BLaER1 treated with 17β-estradiol and CSF1 and Interleukin-3, amounts not matched to agents 10 nM and 100 nM (cell line): Measurements from ENCODE around the gene LRWD1.
A peak's percentile ranks its signal among the peaks of the same experiment; 100 is the strongest.
"Not testable (repeated sequence)": the region's sequence is repeated elsewhere in the genome, so short reads cannot be mapped to it uniquely, and the experiment has no call there.

Experiments used
- H3K27ac ChIP-seq, 11 experiments: shearing (Covaris generic); formaldehyde crosslinking; 2 replicates each; pipeline ENCODE4 v1.8.1; 2022
- H3K27me3 ChIP-seq, 11 experiments: shearing (Covaris generic); formaldehyde crosslinking; 2 replicates each; pipeline ENCODE4 v1.8.1; 2022
- H3K36me3 ChIP-seq, 11 experiments: shearing (Covaris generic); formaldehyde crosslinking; 2 replicates each; pipeline ENCODE4 v1.8.1; 2022
- H3K4me1 ChIP-seq, 10 experiments: shearing (Covaris generic); formaldehyde crosslinking; 2 replicates each; pipeline ENCODE4 v1.8.1; 2022
- H3K4me2 ChIP-seq, 11 experiments: shearing (Covaris generic); formaldehyde crosslinking; 2 replicates each; pipeline ENCODE4 v1.8.1; 2022
- H3K4me3 ChIP-seq, 10 experiments: shearing (Covaris generic); formaldehyde crosslinking; 2 replicates each; pipeline ENCODE4 v1.8.1; 2022
- H3K9ac ChIP-seq, 11 experiments: shearing (Covaris generic); formaldehyde crosslinking; 2 replicates each; pipeline ENCODE4 v1.8.1; 2022
- H3K9me3 ChIP-seq, 11 experiments: shearing (Covaris generic); formaldehyde crosslinking; replicated peaks in 1 of 11; 2 replicates each; pipeline ENCODE4 v1.8.1; 2022
- H4K20me1 ChIP-seq, 11 experiments: shearing (Covaris generic); formaldehyde crosslinking; 2 replicates each; pipeline ENCODE4 v1.8.1; 2022

The LRWD1 gene

GRCh38 chr7:102494473-102495149 lies 29.8 kb downstream of the LRWD1 start:
- not testable (repeated sequence) for H3K27me3 ChIP-seq, H3K4me1 ChIP-seq, H3K4me2 ChIP-seq, H3K4me3 ChIP-seq, H3K36me3 ChIP-seq, H4K20me1 ChIP-seq, H3K9ac ChIP-seq, H3K9me3 ChIP-seq, H3K27ac ChIP-seq

DNA sequence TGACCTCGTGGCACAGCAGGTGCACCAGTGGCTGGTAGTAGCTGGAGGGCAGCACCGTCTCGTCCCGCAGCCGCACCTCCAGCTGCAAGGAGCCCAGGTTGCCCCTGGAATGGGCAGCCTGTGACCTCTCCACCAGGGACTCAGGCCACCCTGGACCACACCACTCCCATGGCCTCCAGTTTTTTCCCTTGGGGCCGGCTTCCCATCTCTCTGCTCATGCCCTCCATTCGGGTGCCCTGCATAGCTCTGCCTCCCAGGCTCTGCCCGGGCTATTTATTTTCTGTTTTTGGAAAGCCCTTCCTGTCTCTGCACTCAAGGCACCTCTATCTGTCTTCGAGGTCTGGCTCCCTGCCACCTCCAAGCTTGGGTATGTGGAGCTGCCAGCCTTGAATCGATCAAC lies 32.1 kb downstream of the LRWD1 start:
- H3K27ac ChIP-seq, H3K9me3 ChIP-seq, H3K4me2 ChIP-seq, H4K20me1 ChIP-seq, H3K9ac ChIP-seq, H3K36me3 ChIP-seq, H3K4me1 ChIP-seq, H3K4me3 ChIP-seq, H3K27me3 ChIP-seq: not testable (repeated sequence)

DNA sequence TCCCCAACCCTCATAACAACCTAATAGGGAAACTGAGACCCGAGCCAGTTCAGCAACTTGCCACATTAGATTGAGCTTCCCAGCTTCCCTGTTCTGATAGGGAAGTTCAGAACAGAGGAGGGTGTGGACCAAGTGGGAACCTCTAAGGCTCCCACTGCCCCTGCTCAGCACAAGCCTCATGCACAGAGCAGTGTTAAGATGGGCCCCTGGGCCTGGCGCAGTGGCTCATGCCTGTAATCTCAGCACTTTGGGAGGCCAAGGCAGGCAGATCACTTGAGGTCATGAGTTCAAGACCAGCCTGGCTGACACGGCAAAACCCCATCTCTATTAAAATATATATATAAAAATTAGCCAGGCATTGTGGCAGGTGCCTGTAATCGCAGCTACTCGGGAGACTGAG lies 32.5 kb downstream of the LRWD1 start:
- not testable (repeated sequence) for H3K4me1 ChIP-seq, H3K4me2 ChIP-seq, H3K36me3 ChIP-seq, H3K27ac ChIP-seq, H3K9ac ChIP-seq, H3K4me3 ChIP-seq, H3K27me3 ChIP-seq, H4K20me1 ChIP-seq, H3K9me3 ChIP-seq

DNA sequence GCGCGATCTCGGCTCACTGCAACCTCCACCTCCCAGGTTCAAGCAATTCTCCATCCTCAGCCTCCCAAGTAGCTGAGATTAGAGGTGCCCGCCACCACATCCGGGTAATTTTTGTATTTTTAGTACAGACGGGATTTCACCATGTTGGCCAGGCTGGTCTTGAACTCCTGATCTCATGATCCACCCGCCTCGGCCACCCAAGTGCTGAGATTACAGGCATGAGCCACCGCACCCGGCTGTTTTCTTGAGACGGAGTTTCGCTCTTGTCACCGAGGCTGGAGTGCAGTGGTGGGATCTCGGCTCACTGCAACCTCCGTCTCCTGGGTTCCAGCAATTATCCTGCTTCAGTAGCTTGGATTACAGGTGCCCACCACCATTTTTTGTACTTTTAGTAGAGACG lies 33.5 kb downstream of the LRWD1 start:
- not testable (repeated sequence) for H3K4me3 ChIP-seq, H3K4me1 ChIP-seq, H3K36me3 ChIP-seq

GRCh38 chr7:102503141-102503540 lies 38.4 kb downstream of the LRWD1 start:
- not testable (repeated sequence) for H3K9ac ChIP-seq, H3K4me3 ChIP-seq, H3K36me3 ChIP-seq, H4K20me1 ChIP-seq, H3K27ac ChIP-seq, H3K4me2 ChIP-seq, H3K27me3 ChIP-seq, H3K4me1 ChIP-seq, H3K9me3 ChIP-seq

More for the DNA sequence above, 33.5 kb downstream of the LRWD1 start:
- H3K4me2 ChIP-seq, H3K9me3 ChIP-seq, H3K27me3 ChIP-seq, H4K20me1 ChIP-seq, H3K27ac ChIP-seq, H3K9ac ChIP-seq: not testable (repeated sequence)

DNA sequence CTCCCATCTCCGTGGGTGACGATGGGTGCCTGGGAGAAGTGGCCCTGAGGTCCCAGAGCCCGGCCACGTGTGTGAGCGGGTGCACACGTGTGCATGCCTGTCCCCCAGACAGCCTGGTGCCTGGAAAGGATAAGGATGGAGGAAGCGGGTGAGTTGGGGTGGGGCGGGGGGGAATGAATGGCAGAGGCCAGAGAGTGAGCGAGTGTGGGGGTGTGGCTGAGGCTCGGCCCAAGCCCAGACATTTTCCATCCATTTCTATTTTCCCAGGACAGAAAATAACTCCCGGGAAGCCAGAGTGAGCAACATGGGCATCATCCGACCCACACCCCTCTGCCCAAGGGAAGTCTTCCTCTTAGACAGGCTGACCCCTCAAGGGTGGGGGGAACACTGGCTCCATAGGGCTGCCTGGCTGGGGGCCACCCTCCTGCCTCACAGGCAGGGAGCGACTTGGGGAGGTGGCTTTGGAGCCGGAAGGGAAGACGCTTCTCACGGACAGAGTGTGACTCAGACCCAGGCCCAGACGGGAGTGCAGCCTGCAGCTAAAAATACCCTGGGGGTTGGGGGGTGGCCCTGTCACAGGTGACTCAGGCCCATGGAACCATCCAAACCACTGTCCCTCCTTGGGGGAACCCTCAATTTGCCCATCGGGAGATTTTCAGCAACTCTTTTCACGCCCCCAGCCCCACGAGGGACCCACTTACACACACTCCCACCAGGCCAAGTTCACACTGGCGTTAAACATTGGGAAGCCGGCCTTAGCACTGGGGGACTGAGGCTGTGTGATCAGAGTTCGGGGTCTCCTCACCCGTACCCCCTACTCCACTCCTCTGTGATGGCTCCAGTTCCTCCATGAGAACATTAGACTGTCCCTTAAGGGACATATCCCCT lies 40.8 kb downstream of the LRWD1 start:
- not testable (repeated sequence) for H3K4me2 ChIP-seq, H3K27ac ChIP-seq

GRCh38 chr7:102507410-102508088 lies 42.8 kb downstream of the LRWD1 start:
- H3K27me3 ChIP-seq, H3K9ac ChIP-seq, H3K4me2 ChIP-seq, H3K9me3 ChIP-seq, H3K4me3 ChIP-seq, H3K4me1 ChIP-seq, H4K20me1 ChIP-seq, H3K27ac ChIP-seq, H3K36me3 ChIP-seq: not testable (repeated sequence)

More for the DNA sequence above, 40.8 kb downstream of the LRWD1 start:
- not testable (repeated sequence) for H3K9me3 ChIP-seq, H3K27me3 ChIP-seq, H3K4me1 ChIP-seq, H3K36me3 ChIP-seq, H4K20me1 ChIP-seq, H3K4me3 ChIP-seq, H3K9ac ChIP-seq

GRCh38 chr7:102510575-102510974 lies 45.8 kb downstream of the LRWD1 start:
- not testable (repeated sequence) for H3K27ac ChIP-seq, H3K4me1 ChIP-seq, H3K9me3 ChIP-seq, H3K36me3 ChIP-seq, H3K9ac ChIP-seq, H3K27me3 ChIP-seq, H3K4me3 ChIP-seq, H4K20me1 ChIP-seq, H3K4me2 ChIP-seq

- H3K4me2 ChIP-seq, result not testable (repeated sequence)
Measured at GRCh38 chr7:102511860-102512522, 47.2 kb downstream of the LRWD1 start.

GRCh38 chr7:102512642-102513221 lies 47.9 kb downstream of the LRWD1 start:
- Histone ChIP-seq H3K4me2 (peak overlapping the region in 7 of 11 experiments; percentile 54 to 79 (median 61); a peak in 12 of 22 replicates), H3K27ac (peak overlapping the region in 10 of 11 experiments; percentile 42 to 69 (median 62); a peak in 17 of 22 replicates), H3K4me3 (0 out of 20 replicates have a peak overlapping the region, but pooled peaks of 2 of the 10 experiments have one; percentile 7 to 29), H3K9ac (peak overlapping the region in 5 of 11 experiments; percentile 28 to 52 (median 42); a peak in 7 of 22 replicates)
- not testable (repeated sequence) for H3K4me1 ChIP-seq, H3K27me3 ChIP-seq, H3K36me3 ChIP-seq, H3K9me3 ChIP-seq, H4K20me1 ChIP-seq

More at GRCh38 chr7:102511860-102512522, 47.2 kb downstream of the LRWD1 start:
- H3K27ac ChIP-seq, H3K4me1 ChIP-seq, H3K9me3 ChIP-seq, H4K20me1 ChIP-seq, H3K27me3 ChIP-seq, H3K4me3 ChIP-seq, H3K9ac ChIP-seq, H3K36me3 ChIP-seq: not testable (repeated sequence)

DNA sequence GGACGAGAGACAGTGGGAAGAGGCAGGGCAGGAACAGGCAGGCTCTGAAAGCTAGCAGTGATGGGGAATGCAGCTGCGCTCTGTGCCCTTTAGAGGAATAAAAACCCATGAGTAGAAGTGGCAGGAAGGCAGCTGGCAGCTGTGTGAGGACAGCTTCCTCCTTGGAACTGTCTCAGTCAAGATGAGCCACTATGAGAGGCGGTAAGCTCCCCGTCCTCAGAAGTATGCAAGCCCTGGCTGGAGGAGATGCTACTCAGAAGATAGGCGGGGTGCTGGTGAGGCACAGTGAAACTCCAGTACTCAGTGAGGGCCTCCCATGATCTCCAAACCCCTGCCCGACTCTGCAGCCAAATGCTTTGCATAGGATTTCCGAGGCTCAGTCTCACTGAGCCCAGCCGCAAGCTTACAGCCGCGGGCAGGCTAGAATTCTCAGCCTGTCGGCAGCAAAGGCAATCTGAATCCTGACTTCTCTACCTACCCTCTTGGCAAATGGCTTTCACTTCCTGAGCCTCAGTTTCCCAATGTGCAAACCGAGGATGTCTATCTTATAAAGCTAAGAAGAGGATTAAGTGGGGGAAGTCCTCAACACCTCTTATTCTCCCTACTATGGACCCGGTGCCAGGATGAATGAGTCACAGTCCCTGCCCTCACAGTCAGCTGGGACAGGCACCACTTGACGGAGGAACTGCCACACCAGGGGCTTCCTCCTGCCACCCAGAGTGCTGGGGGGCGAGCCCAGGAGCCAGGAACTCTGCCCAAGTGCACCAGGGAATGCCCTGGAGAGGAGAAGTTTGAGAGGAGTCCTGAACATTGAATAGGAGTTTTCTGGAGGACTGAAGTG lies 50.3 kb downstream of the LRWD1 start:
- H3K4me3 ChIP-seq, H4K20me1 ChIP-seq, H3K4me1 ChIP-seq, H3K9me3 ChIP-seq, H3K9ac ChIP-seq, H3K4me2 ChIP-seq, H3K27me3 ChIP-seq, H3K36me3 ChIP-seq: not testable (repeated sequence)
- peak overlapping the region in 1 of 11 experiments; percentile 52; a peak in 1 of 22 replicates for H3K27ac ChIP-seq

DNA sequence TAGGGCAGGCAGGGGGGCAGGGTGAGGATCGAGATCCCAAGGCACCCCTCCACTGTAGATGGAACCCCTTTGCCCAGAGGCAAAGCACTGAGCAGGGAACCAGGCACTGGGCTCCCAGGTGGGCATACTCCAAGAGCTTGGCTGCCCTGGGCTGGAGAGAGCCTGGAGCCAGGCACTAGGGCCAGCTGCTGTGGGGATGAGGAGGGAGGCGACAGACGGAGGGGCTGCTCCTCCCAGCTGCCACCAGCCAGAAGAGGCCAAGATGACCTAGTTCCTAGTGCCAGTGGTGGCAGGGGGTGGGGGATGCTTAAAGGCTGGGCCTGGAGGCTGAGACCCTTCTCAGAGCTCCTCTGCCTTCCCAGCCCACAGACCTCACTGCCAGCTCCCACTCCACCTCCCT lies 51.1 kb downstream of the LRWD1 start:
- not testable (repeated sequence) for H4K20me1 ChIP-seq, H3K36me3 ChIP-seq, H3K4me2 ChIP-seq, H3K9me3 ChIP-seq, H3K27ac ChIP-seq, H3K4me3 ChIP-seq, H3K27me3 ChIP-seq, H3K4me1 ChIP-seq, H3K9ac ChIP-seq
